Effector CD4-positive, alpha-beta T cell (primary cell): Measurements from ENCODE around the gene EML1.

Source experiments
- DNase-seq: peaks from one replicate; pipeline ENCODE4 v3.0.0-alpha.2; 2020

The EML1 gene

GRCh38 chr14:99971087-99971940 lies 178.1 kb downstream of the EML1 start:
- peak; percentile 62 for DNase-seq

- no peak for DNase-seq
These were observed 178.9 kb downstream of the EML1 start for GRCh38 chr14:99971941-99972747.

DNA sequence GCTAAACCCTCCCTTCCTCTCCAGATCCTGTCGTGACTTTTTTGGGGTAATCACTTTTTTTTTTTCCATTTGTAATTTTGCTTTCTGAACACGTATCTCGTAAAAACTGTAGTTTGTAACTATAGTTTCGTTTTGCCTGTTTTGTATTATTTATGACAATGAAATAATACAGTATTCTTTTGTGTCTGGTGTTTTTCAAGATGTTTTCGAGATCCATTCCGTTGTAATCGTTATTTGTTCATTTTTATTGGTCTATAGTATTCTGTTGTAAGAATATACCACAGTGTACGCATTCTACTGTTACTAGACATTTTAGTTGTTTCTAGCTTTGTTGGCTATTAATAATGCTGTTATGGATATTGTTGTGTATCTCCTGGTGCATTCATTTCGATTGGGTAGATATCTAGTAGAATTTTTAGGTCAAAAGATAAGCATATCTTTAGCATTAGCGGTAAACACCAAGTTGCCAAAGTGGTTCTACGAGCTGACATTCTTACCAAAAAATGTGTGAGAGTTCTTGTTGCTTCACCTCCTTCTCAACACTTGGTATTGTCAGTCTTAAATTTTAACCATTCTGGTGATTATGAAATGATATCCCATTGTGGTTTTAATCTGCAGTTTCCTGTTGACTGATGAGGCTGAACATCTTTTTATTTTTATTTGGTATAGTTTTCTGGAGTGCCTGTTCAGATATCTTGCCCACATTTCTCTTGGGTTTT lies 179.7 kb downstream of the EML1 start:
- DNase-seq: no peak

DNA sequence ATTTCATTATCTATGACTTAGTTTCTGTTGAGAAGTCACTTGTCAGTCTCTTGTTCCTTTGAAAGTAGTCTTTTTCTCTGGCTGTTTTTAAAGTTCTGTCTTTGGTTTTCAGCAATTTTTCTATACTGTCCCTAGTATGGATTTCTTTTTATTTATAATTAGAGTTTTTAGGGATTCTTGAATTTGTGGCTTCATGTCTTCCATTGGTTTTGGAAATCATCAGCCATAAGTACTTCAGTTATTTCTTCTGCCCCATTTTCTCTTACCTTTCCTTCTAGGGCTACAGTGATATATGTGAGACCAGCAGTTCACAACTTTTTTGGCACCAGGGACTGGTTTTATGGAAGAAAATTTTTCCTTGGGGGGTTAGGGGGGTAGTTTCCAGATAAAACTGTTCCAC lies 182.0 kb downstream of the EML1 start:
- no peak for DNase-seq

- no peak for DNase-seq
These were observed 182.8 kb downstream of the EML1 start for GRCh38 chr14:99976021-99976420.

- DNase-seq: no peak
These were observed 183.5 kb downstream of the EML1 start for GRCh38 chr14:99976681-99977080.

DNA sequence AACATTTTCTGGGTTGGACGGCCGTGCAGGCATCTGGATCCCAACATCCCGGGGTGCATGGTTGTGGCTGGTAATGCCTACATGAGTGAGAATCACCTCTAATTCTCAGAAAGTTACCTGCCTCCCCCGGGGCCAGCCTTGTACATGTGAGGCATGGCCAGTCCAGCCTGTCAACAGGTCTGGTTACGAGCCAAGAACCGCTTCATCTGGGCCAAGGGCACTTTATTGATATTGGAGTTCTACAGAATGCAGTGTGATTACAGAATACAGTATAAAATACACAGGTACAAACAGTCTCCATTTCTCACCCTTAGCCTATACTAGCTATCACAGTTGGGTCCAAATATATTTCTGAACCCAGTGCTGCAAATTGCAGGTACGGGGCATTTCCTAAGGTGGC lies 187.1 kb downstream of the EML1 start:
- no peak for DNase-seq

GRCh38 chr14:99981806-99982205 lies 188.6 kb downstream of the EML1 start:
- DNase-seq: no peak

DNA sequence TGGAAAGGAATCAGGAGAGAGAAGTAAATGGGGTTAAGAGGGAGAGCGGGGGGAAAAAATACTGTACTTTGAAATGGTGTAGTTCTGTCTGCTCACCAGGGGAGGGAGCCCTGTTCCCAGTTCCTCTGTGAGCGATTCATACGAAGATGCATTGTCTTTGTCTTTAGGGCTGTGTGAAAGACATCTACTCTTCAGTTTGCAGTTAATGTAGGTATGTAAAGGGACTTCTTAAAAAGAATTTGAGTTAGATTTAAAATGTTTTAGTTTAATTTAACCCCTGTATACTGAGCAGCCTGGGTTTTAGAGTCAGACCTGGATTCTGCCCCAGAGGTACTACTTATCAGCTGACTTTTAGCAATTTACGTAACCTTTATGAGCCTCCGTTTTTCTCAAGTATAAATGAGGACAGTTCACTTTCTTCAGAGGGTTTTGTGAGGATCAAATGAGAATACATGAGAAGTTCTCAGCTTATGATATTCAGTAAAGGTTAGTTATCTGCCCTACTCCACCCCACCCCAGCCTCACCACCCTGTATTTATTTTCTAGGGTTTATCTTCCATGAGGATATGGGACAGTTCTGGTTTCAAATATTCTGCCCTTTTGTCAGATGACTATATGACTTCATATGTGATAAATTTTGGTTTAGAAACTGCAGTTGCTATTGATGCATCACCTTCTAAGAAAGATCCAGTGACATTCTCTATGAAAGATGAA lies 189.5 kb downstream of the EML1 start:
- peak; percentile 57 for DNase-seq

GRCh38 chr14:99983251-99984015 lies 190.2 kb downstream of the EML1 start:
- DNase-seq: no peak

DNA sequence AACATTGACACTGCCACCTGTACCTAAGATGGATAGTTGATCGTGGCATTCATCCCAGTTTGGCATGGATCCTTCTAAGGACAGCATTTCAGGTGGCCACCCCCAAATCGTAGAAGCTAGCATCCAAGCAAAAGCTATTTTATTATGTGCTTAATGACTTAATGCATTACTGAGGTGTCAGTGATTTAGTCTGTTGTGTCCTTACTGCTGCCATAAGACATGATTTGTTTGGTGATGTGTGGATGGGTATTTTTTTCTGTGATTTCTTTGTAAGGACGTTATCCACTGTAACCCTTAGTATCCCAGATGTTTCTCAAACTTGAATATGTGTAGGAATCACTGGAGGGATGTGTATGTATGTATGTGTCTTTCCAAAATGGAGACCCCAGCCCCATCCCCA lies 190.8 kb downstream of the EML1 start:
- DNase-seq: no peak

- DNase-seq: no peak
These were observed 193.2 kb downstream of the EML1 start for GRCh38 chr14:99986396-99986795.

- no peak for DNase-seq
These were observed 195.8 kb downstream of the EML1 start for GRCh38 chr14:99989032-99989431.

GRCh38 chr14:99990268-99991170 lies 197.3 kb downstream of the EML1 start:
- DNase-seq: no peak

GRCh38 chr14:99991331-99991730 lies 198.1 kb downstream of the EML1 start:
- DNase-seq: no peak
